Erythroblast (primary cell): ENCODE data around the gene CDK14.

Experiments
- DNase-seq, 2 experiments: peaks; one replicate each; lab custom pipeline; 2025; lab: John Stamatoyannopoulos, UW
- GATA1 ChIP-seq: IDR thresholded peaks from 2 replicates; pipeline ENCODE4 v1.6.1; 2011; ENCODE audit warnings: low read depth, mild to moderate bottlenecking, control low read depth, low read length, moderate library complexity
- POLR2A ChIP-seq: IDR thresholded peaks from 2 replicates; pipeline ENCODE4 v1.6.1; 2011; ENCODE audit warnings: mild to moderate bottlenecking, low read length

The CDK14 gene

DNA sequence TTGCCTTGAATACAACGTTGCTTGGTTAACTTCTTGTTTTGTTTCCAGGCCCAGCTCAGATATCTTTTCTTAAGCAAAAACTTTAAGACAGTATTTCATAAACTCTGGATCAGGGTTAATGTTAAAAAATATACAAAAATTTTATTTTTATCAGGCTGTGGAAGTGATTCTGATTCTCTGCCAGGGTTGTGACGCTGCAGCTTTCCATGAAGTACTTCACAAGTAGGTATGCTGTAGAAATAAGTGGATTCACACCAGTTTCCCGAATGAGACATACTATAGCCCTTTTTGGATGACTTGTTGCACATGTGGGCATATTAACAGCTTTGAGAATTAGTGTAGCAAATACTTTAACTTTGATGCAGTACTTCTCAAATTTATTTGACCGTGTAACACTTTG, 70.1 kb downstream of the CDK14 start:
- no peak for DNase-seq

DNA sequence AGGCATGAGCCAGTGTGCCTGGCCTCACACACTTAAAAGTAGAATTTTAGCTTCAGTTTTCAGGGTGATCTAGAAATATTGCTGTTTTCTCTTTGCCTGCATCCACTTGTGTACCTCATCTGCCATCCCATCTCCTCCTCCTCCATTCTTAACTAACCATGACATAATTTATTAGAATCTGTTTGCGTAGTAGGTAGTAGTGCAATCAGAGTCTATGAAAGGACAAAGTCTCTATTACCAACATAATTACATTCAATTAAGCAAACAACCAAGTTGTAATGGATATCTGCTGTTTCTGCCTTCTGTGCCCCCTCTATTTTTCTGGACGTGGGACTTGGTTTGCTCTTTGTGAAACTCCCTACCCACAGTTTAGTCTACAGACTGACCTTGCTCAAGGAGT, 72.9 kb downstream of the CDK14 start:
- no peak for DNase-seq
- TF ChIP-seq GATA1 (no peak), POLR2A (no peak)

More for the DNA sequence above, 70.1 kb downstream of the CDK14 start:
- TF ChIP-seq GATA1 (no peak), POLR2A (no peak)

DNA sequence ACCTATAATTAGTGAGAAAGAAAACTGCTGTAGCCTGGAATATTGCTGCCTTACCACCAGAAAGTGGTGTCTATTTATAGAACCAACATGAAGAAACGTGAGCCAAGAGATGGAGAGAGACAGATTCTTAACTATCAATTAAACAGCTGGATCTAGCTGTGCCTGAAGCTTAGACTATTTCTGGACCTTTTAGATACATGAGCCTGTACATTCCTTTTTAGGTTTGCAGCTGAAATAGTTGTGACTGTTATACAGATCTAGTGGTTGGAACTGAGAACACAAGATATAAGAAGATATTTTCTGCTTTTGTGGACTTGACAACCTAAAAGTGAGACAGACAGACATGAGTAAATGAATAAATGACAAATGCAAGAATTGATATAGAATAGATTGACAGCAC, 73.4 kb downstream of the CDK14 start:
- DNase-seq: no peak
- TF ChIP-seq GATA1: no peak
- no peak for TF ChIP-seq POLR2A

DNA sequence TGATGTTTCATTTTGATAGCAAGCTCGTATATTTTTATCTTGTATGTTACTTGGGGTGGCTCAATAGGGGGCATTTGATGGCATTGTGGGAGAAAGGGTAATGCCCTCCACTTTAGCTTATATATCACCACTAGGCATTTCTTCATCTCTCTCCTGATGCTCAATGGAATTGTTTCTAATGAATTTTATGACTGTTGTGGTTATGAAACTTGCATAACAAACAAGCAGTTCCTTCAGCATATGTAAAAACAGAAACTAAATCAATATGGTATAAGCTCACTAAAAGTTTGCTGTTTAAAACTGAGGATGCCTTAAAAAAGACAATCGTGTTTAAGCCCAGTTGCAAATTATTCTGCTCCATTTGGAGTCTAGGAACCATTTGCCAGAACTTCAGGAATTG, 75.5 kb downstream of the CDK14 start:
- TF ChIP-seq GATA1: no peak
- TF ChIP-seq POLR2A: no peak
- DNase-seq: no peak

DNA sequence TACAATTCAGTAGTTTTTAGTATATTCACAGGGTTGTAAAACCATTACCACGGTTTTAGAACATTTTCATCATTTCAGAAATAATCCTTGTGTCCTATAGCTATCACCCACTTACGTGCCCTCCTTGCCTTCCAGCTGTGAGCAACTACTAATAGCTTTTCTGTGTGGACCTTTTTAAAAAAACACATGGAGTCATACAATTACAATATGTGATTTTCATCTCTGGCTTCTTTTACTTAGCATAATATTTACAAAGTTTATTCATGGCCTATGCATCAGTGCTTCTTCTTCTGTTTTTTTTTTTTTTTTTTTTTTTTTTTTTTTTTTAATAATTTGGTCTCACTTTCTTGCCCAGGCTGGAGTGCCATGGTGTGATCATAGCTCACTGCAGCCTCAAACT, 76.1 kb downstream of the CDK14 start:
- no peak for DNase-seq
- TF ChIP-seq GATA1 (no peak), POLR2A (no peak)

DNA sequence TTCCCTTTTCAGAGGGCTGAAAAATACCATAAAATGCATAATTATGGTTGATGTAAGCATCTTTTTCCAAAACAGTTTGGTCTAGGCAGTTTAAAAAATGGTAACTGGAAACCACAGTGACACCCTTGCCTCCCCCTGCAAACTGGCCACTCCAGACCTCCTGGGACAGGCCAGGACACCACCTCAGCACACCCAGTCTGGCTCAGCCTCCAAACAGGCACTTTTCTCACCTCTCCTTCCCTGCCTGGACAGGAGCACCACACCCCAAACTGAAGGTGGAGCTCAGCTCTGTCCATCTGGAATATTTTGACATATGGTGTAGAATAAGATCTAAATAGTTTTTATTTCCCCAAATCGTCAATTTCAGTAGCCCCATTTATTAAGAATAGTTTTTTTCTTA, 78.5 kb downstream of the CDK14 start:
- no peak for DNase-seq
- TF ChIP-seq GATA1: no peak
- TF ChIP-seq POLR2A: no peak

DNA sequence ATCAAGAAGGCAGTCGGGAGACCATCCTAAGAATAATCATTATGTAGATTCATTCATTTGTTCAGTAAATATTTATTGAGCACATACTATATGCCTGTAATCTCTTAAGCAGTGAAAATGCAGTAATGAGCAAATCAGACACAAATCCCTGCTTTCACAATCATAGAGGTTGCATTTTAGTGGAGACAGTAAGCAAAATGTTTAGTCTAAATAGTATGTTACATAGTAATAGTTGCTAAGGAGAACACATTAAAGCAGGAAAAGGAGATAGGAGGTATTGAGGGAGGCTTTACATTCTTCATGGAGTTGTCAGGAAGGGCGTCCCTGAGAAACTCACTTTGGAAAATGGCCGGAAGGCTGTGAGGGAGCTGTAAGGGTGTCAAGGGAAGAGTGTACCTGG, 79.9 kb downstream of the CDK14 start:
- no peak for DNase-seq
- TF ChIP-seq GATA1: no peak
- TF ChIP-seq POLR2A: no peak

DNA sequence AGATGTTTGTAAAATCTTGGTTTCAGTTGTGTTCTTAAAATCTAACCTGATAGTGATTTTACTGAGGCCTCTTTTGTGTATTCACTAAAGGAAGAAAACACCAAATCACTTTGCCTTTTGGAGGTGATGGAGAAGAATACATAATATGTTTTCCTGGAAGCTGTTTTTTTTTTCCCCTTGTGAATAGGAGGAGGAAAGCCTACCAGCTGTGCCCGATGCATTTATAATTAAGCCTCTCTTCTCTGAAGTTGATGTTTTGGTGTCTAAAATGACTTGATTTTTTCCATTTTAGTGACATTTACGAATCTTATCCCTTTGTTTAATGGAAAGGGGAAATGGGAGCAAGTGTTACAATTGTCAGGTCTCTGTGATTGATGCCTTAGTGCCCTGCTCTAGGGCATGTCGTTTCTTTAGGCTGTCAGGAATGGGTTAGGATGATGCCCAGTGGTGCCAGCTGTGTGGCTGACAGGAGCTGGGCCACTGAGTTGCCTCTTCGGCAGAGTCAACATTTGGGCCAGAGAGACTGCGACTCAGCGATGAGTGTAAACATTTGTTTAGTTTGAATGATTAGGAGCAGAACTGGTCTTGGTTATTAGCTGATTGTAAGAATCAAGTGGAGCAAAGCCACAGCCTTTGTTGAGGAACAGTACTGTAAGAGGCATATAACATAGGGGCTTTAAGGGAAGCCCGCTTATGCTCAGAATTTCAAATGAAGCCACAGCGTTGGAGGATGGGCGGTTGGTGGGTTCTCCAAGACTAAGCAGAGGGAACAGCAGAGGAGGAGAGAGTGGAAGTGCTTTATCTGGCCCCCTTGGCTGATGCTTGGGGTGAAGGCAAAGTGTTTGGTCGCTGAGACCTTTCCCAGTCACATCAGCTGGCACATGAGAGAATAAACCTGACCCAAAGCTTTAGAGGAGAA, 81.6 kb downstream of the CDK14 start:
- TF ChIP-seq GATA1: no peak
- no peak for DNase-seq

DNA sequence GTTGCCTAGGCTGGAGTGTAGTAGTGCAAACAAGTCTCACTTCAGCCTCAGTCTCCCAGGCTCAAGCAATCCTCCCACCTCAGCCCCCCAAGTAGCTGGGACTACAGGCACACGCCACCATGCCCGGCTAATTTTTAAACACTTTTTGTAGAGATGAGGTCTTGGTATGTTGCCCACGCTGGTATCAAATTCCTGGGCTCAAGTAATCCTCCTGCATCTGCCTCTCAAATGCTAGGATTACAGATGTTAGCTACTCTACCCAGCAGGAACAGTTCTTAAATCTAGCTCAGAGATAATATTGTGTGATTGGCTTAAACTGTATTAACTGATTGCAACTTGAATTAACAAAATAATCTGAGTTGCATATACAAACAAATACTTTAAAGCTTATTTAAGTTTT, 82.9 kb downstream of the CDK14 start:
- TF ChIP-seq POLR2A (no peak), GATA1 (no peak)
- DNase-seq: no peak

DNA sequence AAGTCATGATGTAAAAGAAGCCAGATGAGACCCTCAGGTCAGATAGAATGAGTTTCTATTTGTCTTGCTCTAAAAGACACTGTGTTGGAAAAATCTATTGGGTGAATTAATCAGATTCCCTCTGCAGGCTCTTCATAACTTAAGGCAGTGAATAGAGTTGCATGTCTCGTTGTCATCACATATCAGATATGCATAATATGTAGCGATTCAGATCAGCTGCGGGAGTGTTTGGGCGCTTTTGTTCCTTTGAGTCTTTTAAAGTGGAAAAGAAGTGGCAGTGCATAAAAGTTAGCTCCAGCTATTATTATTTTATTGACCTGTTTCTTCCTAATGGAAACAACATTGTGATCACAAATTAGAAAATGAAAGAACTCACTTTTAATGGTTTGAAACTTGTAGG, 84.4 kb downstream of the CDK14 start:
- no peak for TF ChIP-seq POLR2A
- TF ChIP-seq GATA1: no peak
- no peak for DNase-seq

DNA sequence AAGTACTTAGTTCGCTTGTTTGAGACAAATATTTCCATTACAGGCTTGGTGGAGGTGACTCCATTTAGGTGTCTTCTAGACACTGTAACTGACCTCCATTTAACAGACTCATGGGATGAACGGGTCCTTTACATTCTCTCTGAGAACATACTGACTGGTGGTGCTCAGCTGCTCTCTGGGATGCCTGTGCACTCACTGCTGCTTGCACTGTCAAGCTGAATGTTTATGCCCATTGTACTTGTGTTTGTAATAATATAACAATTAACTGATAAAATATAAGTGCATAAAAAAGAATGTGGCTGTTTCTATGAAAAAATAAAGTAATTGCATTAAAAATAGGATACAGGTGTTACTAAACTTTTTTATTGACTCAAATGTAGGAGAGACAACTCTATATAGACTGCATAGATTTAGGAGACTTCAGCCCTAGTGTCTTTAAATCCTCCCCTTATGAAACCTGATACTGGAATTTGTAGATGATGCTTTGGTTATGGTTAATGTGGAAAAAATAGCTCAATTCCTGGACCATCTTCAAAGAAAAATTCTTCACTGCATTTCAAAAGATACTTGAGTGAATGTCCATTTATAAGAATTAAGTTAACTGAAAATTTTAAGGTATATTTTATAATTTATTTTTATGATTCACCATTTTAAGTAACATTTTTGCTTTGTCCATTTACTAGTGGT, 85.4 kb downstream of the CDK14 start:
- TF ChIP-seq GATA1 (no peak), POLR2A (no peak)
- DNase-seq: no peak

DNA sequence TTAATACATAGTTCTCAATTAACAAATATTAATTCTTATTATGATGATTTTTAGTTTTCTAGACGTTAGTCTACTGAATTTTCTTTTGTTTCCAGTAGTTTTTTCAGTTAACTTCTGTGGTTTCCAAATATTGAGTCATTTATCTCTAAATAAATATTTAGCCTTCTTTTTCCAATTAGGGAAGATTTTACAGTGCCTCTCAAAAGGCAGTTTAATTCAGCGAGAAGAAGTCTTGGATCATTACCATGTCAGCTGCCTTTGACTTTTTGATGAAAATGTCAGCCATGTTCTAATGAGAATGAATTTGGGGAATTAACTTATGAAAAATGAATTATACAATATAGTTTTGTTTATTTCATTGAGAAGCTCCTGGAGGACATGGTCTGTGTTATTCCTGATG, 90.0 kb downstream of the CDK14 start:
- TF ChIP-seq GATA1 (no peak), POLR2A (no peak)
- no peak for DNase-seq

DNA sequence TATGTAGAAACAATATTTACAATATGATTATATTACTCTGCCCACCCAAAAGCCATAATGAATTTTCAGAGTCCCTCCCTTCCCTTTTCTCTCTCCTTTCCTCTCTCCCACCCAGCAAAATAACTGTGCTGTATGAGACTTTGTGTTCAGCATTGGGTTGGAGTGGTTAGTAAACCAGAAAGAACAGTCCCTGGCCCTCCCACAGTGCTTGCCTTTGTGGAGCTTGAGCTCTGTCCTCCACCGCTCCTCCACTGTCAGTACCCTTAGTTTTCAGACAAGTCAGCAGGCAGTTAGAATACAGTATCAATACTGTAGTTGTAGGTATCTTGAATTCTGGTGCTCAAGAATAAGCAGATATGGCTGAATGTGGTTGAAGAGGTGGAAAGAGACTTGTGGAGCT, 92.7 kb downstream of the CDK14 start:
- no peak for TF ChIP-seq GATA1
- no peak for TF ChIP-seq POLR2A
- DNase-seq: no peak

DNA sequence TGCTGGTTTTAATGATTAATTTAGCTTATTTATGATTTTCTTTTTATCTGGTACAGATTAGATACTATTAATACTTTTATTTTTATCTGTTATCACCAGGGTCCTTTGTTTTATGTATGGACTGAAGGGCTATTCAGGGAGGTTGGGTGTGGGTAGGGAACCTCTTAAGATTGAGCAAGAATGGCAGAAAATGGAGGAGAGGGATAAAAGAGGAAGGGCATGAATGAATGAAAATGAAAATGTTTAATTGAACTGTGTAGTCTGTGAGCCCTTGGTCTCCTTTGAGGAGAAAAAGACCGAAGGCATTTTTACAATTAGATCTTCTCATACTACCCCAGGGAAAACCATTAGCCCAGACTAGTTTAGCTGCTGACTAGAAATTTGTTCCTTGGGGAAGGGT, 93.1 kb downstream of the CDK14 start:
- no peak for DNase-seq
- TF ChIP-seq POLR2A (no peak), GATA1 (no peak)

DNA sequence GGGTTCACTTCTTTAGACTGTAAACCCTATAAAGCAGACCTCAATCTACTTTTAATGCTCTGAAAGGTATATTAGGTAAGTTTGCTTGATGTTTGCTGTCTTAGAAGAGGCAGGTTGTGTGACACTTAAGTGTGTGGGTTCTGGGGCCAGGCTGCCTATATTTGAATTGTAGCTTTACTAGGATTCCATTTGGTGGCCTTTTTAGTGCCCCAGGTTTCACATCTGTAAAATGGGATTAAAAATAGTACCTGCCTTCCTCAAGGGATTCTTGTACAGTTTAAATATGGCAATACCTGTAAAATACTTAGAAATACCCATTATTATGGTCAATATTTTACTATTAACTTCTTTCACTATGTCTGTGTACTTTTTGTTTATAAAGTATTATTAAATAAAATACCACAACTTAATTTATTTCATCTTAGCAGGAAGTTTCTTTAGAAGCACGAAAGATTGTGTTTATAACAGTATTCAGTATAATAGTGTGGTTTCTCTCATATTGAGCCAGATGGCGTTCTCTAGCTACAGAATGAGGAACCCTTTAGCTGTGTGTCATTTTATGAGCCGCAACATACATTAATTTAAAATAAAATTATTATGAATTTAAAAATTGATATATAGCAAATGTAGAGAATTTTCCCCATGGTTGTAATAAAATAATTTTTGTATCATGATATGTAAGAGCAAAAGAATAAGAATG, 94.2 kb downstream of the CDK14 start:
- DNase-seq: no peak
- no peak for TF ChIP-seq GATA1
- TF ChIP-seq POLR2A: no peak

DNA sequence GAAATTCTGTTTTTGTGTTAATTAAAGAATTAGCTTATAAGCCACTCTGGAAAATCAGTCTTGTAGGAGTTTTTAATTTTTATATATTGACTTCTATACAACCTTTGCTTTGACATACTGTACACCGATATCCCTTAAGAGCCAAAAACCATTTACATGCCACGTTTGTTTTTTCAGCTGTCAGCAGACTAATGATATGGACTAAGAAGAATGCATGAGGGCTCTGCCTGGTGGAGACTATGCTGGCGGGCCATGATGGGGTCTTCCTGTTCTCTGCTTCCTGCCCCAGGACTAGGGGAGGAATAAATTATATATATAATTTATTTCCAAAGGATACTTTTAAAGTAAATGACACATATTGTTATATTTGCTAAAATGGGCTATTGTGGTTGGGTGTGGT, 96.3 kb downstream of the CDK14 start:
- DNase-seq: no peak
- TF ChIP-seq POLR2A (no peak), GATA1 (no peak)
